ENCODE data around the gene AMDHD2.

- TF ChIP-seq EZH2 (IDR thresholded peaks at IDR 0.05; ENCODE audit: low read depth, unreplicated experiment) = no peak
- peak; percentile 95 for TF ChIP-seq CTCF (conservative IDR thresholded peaks at IDR 0.05; ENCODE audit: low read depth in 2 of 2)
- TF ChIP-seq REST (IDR thresholded peaks at IDR 0.05; ENCODE audit: unreplicated experiment) = no peak
- 0 out of 2 replicates have a peak, but pooled peaks have one; percentile 23 for TF ChIP-seq POLR2AphosphoS5 (IDR thresholded peaks at IDR 0.05; ENCODE audit: low read depth)
- TF ChIP-seq ZNF462 (CRISPR knock-in tag; IDR thresholded peaks at IDR 0.05) = no peak
- TF ChIP-seq EZH2phosphoT487 (IDR thresholded peaks at IDR 0.05; ENCODE audit: unreplicated experiment) = no peak
- no peak for TF ChIP-seq JUNB (IDR thresholded peaks at IDR 0.05; ENCODE audit: unreplicated experiment)
- no peak for TF ChIP-seq CREB1 (CRISPR knock-in tag; IDR thresholded peaks at IDR 0.05; ENCODE audit: low read depth)
- TF ChIP-seq ZNF114 (CRISPR knock-in tag; IDR thresholded peaks at IDR 0.05) = no peak
- TF ChIP-seq STAT1 (IDR thresholded peaks at IDR 0.05; ENCODE audit: unreplicated experiment) = no peak
- TF ChIP-seq ETS1 (IDR thresholded peaks at IDR 0.05) = no peak
- TF ChIP-seq ZNF331 (CRISPR knock-in tag; IDR thresholded peaks at IDR 0.05; ENCODE audit: low read depth) = no peak
Measured at GRCh38 chr16:2500918-2501750, 19.0 kb upstream of the AMDHD2 start.

Measured in GM23338 (cell line).